Stimulated activated effector memory CD8-positive, alpha-beta T cell treated with anti-CD3 and anti-CD28 coated beads, Interleukin-12 subunit alpha, Interleukin-12 subunit beta, amount 100 ng/mL, for 72 hours (primary cell): ENCODE data around the gene DAGLA.
A peak's percentile ranks its signal among the peaks of the same experiment; 100 is the strongest.

Experiments used
- ATAC-seq: fragments of 150-1000 bp; cut with Tn5 transposase; 2 replicates; pipeline ENCODE4 v1.10.0; 2021
- DNase-seq, 2 donors: peaks; one replicate each; pipeline ENCODE4 v3.0.0; 2021 to 2022; ENCODE audit warnings: low spot score in 2 of 2
- H3K27ac Mint-ChIP-seq: one replicate; pipeline ENCODE4 v1.8.0; 2022; ENCODE audit warnings: mild to moderate bottlenecking, mixed read lengths
- H3K36me3 Mint-ChIP-seq: one replicate; pipeline ENCODE4 v1.8.0; 2022; ENCODE audit warnings: mild to moderate bottlenecking, mixed read lengths
- H3K4me1 Mint-ChIP-seq: one replicate; pipeline ENCODE4 v1.8.0; 2022; ENCODE audit warnings: mixed read lengths
- H3K4me3 Mint-ChIP-seq: one replicate; pipeline ENCODE4 v1.8.0; 2022; ENCODE audit warnings: mild to moderate bottlenecking, mixed read lengths
- H3K9me3 Mint-ChIP-seq: one replicate; pipeline ENCODE4 v1.8.0; 2022; ENCODE audit warnings: mixed read lengths

DAGLA gene

DNA sequence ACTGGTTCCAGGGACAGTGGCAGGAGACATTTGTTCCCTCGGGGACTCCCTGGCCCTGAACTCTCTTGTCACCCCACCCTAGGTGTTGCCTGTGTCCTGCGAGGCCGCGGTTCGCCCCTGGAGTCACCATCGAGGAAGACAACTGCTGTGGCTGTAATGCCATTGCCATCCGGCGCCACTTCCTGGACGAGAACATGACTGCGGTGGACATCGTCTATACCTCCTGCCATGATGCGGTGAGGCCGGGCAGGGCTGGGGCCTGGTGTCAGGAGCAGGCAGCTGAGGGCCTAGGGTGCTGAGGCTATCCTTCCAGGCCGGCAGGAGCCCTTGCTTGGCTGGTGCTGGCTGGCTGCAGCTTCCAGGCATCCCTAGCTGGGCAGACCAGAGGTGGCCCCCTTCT, 54.6 kb downstream of the DAGLA start:
- H3K4me3 Mint-ChIP-seq = no peak overlapping the region
- no peak for DNase-seq
- H3K27ac Mint-ChIP-seq = no peak overlapping the region
- peaks cover 7% of the 10 kb centered on the region for H3K4me1 Mint-ChIP-seq
- H3K36me3 Mint-ChIP-seq = peaks cover 5% of the 10 kb centered on the region
- H3K9me3 Mint-ChIP-seq = no peaks in the 10 kb centered on the region
- no peak for ATAC-seq

DNA sequence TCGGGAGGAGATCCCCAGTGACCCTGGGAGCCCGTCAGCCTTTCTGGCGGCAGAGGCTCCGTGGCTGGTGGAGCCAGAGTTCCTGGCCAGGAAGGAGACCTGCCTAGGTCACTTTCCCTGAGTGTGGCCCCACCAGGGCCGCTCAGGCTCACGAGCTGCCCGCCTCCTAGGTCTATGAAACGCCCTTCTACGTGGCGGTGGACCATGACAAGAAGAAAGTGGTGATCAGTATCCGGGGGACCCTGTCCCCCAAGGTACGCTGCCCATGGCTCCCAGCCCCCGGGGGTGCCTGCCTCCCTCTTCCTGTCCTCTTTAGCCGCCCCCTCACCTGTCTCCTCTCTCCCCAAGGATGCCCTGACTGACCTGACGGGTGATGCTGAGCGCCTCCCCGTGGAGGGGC, 55.2 kb downstream of the DAGLA start:
- DNase-seq = no peak
- no peak overlapping the region for H3K27ac Mint-ChIP-seq
- peaks cover 7% of the 10 kb centered on the region for H3K4me1 Mint-ChIP-seq
- no peak for ATAC-seq
- peaks cover 5% of the 10 kb centered on the region for H3K36me3 Mint-ChIP-seq
- H3K9me3 Mint-ChIP-seq = no peaks in the 10 kb centered on the region
- no peak overlapping the region for H3K4me3 Mint-ChIP-seq

DNA sequence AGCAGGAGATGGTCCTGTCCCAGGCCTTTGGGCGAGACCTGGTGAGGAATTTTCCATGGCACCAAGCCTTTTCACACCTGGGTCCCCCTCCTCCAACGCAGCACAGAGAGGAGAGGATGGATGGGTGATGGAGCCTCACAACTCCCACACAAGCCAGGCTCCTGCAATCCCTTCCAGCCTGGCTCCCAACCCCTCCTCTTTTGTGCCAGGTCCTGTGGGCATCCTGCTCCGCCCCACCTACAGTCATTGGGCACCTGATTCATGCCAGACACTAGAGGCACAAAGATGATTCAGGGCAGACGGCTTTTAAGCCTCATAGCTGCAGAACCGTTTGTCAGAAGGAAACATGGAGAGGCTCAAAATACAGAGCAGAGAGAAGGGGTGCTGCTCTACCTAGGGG, 56.1 kb downstream of the DAGLA start:
- DNase-seq = no peak
- H3K9me3 Mint-ChIP-seq = no peaks in the 10 kb centered on the region
- H3K4me1 Mint-ChIP-seq = peaks cover 7% of the 10 kb centered on the region
- H3K36me3 Mint-ChIP-seq = peaks cover 5% of the 10 kb centered on the region
- no peak overlapping the region for H3K27ac Mint-ChIP-seq
- no peak for ATAC-seq
- no peak overlapping the region for H3K4me3 Mint-ChIP-seq

DNA sequence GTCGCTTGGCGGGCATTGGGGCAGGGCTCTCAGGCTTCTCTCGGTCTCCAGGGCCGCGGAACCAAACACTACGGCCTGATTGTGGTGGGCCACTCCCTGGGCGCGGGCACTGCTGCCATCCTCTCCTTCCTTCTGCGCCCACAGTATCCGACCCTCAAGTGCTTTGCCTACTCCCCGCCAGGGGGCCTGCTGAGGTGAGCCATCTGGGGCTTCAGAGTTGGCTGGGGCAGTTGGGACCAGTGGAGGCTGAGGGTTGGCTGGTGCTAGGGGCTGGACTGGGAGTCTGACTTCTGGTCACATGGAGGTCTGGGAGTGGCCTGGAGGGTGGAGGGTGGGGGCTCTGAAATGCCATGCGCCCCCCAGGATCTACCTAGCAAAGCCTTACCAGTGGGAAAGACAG, 56.9 kb downstream of the DAGLA start:
- H3K36me3 Mint-ChIP-seq = peaks cover 5% of the 10 kb centered on the region
- no peak overlapping the region for H3K4me3 Mint-ChIP-seq
- H3K27ac Mint-ChIP-seq = no peak overlapping the region
- peaks cover 7% of the 10 kb centered on the region for H3K4me1 Mint-ChIP-seq
- ATAC-seq (no peak), DNase-seq (no peak)
- no peaks in the 10 kb centered on the region for H3K9me3 Mint-ChIP-seq

DNA sequence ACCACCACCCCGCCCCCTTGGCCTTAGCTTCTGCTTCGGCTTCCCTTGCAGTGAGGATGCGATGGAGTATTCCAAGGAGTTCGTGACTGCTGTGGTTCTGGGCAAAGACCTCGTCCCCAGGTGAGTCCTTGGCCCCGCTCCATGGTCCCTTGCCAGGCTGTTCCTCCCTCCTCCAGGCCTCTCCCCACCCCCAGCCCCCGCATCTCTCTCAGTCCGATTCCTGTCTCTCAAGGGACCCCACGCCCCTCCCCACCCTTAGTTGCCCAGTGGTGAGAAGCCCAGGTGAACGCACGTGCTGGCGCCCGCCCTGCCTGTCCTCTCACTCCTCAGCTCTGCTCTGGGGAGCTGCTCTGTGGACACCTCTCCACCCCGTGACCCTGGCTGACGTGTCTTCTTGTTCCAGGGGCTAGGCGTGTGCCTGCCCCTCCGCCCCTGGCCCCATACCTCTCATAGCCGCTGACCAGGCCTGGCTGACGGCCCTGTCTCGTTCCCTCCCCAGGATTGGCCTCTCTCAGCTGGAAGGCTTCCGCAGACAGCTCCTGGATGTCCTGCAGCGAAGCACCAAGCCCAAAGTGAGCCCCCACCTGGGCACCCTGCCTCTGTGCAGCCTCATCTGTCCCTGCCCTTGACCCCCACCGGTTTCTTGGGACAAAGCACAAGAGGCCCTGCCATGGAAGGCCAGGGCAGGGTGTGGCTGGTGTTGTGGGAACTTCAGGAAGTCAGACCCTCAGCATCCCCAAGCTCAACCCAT, 57.6 kb downstream of the DAGLA start:
- Mint-ChIP-seq H3K36me3 (peaks cover 5% of the 10 kb centered on the region), H3K9me3 (no peaks in the 10 kb centered on the region), H3K4me3 (no peak overlapping the region), H3K4me1 (peaks cover 7% of the 10 kb centered on the region), H3K27ac (no peak overlapping the region)
- ATAC-seq (no peak), DNase-seq (no peak)

DNA sequence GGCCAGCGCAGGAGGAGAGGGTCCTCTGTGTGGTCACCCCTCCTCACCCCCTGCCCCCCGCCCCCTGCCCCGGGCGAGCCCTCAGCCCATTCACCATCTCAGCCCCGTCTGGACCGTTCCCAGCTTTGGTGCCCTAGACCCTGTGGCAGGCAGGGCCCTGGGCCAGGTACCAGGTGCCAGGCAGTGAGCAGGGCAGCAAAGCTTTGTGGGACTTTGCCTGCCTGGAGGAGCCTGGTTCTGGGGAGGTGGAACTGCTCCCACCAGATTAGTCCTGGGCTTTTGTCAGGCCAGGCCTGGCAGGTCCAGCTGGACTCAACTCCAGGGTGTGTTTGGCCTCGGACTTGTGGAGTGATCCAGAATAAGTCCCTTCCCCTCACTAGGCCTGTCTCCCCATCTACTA, 58.6 kb downstream of the DAGLA start:
- H3K4me1 Mint-ChIP-seq = no peaks in the 10 kb centered on the region
- no peaks in the 10 kb centered on the region for H3K36me3 Mint-ChIP-seq
- H3K27ac Mint-ChIP-seq = no peak overlapping the region
- DNase-seq (no peak), ATAC-seq (no peak)
- no peaks in the 10 kb centered on the region for H3K9me3 Mint-ChIP-seq
- H3K4me3 Mint-ChIP-seq = no peak overlapping the region

DNA sequence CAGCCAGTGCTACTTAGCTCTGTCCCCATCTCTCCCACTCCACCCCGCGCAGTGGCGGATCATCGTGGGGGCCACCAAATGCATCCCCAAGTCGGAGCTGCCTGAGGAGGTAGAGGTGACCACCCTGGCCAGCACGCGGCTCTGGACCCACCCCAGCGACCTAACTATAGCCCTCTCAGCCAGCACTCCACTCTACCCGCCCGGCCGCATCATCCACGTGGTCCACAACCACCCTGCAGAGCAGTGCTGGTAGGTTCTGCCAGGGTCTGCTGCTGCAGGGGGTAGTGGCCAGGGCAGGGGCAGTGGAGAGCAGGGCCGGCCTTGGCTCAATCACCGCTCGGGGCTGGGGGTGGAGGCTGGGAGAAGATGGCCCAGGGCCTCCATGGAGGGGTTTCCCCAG, 59.2 kb downstream of the DAGLA start:
- no peaks in the 10 kb centered on the region for H3K4me1 Mint-ChIP-seq
- no peak for DNase-seq
- no peaks in the 10 kb centered on the region for H3K9me3 Mint-ChIP-seq
- no peak overlapping the region for H3K4me3 Mint-ChIP-seq
- ATAC-seq = no peak
- no peaks in the 10 kb centered on the region for H3K36me3 Mint-ChIP-seq
- no peak overlapping the region for H3K27ac Mint-ChIP-seq

DNA sequence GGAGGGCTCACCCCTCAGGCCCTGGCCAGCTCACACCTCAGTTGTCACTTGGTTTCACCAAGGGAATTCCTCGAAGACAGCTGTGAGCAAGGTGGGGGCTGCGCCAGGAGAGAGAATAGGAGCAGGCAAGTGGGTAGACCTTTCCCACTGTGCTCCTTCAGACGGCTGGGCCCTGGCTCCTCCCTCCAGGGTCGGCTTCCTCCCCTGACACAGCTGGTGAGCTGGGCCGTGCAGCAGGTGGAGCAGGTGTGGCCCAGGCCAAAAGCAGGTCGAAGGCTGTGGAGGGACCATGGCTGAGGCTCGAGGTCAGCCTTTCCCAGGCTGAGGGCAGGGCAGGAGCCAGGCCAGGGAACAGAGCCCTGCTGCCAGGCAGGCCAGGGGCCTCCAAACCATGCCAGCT, 59.8 kb downstream of the DAGLA start:
- H3K36me3 Mint-ChIP-seq = no peaks in the 10 kb centered on the region
- DNase-seq (no peak), ATAC-seq (no peak)
- H3K9me3 Mint-ChIP-seq = no peaks in the 10 kb centered on the region
- H3K4me3 Mint-ChIP-seq = no peak overlapping the region
- H3K27ac Mint-ChIP-seq = no peak overlapping the region
- H3K4me1 Mint-ChIP-seq = no peaks in the 10 kb centered on the region

DNA sequence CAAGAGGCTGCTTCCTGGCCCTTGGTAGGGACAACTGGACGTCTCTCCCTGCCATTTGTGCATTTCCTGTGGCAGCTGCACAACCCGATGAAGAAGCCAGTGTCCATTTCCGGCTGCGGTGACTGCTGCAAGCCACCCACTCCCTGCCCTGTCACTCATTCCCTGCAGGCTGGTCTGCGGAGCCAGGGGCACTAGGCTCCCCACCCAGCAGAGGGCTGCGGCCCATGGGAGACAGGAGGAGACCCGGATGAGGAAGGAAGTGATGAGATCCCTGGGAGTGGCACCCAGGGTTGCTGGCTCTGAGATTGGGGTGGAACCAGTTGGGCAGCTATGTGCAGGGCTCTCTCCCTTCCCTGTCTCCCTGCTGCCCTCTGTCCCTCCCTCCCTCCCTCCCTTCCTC, 62.2 kb downstream of the DAGLA start:
- no peaks in the 10 kb centered on the region for H3K9me3 Mint-ChIP-seq
- ATAC-seq = no peak
- no peaks in the 10 kb centered on the region for H3K36me3 Mint-ChIP-seq
- DNase-seq = no peak
- H3K4me3 Mint-ChIP-seq = no peak overlapping the region
- H3K4me1 Mint-ChIP-seq = no peaks in the 10 kb centered on the region
- H3K27ac Mint-ChIP-seq = no peak overlapping the region

DNA sequence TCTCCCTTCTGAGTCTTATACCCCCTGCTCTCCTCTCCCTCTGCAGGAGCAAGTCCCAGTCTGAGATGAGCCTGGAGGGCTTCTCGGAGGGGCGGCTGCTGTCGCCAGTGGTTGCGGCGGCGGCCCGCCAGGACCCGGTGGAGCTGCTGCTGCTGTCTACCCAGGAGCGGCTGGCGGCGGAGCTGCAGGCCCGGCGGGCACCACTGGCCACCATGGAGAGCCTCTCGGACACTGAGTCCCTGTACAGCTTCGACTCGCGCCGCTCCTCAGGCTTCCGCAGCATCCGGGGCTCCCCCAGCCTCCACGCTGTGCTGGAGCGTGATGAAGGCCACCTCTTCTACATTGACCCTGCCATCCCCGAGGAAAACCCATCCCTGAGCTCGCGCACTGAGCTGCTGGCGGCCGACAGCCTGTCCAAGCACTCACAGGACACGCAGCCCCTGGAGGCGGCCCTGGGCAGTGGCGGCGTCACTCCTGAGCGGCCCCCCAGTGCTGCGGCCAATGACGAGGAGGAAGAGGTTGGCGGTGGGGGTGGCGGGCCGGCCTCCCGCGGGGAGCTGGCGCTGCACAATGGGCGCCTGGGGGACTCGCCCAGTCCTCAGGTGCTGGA, 63.4 kb downstream of the DAGLA start:
- ATAC-seq = no peak
- no peaks in the 10 kb centered on the region for H3K4me1 Mint-ChIP-seq
- no peaks in the 10 kb centered on the region for H3K9me3 Mint-ChIP-seq
- no peak overlapping the region for H3K4me3 Mint-ChIP-seq
- no peaks in the 10 kb centered on the region for H3K36me3 Mint-ChIP-seq
- H3K27ac Mint-ChIP-seq = no peak overlapping the region
- DNase-seq = no peak

DNA sequence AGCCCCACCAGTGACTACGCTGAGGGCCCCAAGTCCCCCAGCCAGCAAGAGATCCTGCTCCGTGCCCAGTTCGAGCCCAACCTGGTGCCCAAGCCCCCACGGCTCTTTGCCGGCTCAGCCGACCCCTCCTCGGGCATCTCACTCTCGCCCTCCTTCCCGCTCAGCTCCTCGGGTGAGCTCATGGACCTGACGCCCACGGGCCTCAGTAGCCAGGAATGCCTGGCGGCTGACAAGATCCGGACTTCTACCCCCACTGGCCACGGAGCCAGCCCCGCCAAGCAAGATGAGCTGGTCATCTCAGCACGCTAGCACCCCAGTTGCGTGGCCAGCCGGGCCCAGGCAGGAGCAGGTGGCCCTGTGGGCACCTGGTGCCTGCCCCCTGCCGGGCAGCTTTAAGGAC, 64.0 kb downstream of the DAGLA start:
- Mint-ChIP-seq H3K9me3 (no peaks in the 10 kb centered on the region), H3K36me3 (no peaks in the 10 kb centered on the region), H3K4me1 (no peaks in the 10 kb centered on the region), H3K27ac (no peak overlapping the region), H3K4me3 (no peak overlapping the region)
- no peak for ATAC-seq
- no peak for DNase-seq

DNA sequence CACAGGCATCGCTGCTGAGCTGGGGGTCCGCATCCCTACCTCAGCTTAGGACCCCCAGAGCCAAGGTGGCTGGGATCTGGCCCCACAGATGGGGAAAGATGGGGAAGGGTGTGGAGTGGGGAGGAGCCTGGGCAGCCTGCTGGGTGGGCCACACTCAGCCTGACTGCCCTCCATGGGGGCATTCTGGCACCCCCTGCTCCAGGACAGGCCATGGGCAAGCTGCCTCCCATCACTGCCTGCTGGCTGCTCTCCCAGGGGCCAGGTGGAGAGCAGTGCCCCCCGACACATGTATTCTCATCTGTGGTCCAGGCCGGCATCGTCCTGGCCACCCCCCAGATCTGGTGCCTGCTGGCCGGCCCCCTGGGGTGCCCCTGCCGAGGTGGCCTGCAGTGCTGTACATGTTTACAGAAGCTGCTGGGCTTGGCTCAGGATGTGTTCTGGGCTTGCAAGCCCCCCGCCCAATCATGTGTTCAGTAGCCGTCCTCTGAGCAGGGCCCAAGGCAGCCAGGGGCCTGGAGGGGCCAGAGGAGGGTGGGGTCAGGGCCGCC, 64.5 kb downstream of the DAGLA start:
- Mint-ChIP-seq H3K9me3 (no peaks in the 10 kb centered on the region), H3K36me3 (no peaks in the 10 kb centered on the region), H3K4me3 (no peak overlapping the region), H3K27ac (no peak overlapping the region), H3K4me1 (no peaks in the 10 kb centered on the region)
- ATAC-seq (no peak), DNase-seq (no peak)

DNA sequence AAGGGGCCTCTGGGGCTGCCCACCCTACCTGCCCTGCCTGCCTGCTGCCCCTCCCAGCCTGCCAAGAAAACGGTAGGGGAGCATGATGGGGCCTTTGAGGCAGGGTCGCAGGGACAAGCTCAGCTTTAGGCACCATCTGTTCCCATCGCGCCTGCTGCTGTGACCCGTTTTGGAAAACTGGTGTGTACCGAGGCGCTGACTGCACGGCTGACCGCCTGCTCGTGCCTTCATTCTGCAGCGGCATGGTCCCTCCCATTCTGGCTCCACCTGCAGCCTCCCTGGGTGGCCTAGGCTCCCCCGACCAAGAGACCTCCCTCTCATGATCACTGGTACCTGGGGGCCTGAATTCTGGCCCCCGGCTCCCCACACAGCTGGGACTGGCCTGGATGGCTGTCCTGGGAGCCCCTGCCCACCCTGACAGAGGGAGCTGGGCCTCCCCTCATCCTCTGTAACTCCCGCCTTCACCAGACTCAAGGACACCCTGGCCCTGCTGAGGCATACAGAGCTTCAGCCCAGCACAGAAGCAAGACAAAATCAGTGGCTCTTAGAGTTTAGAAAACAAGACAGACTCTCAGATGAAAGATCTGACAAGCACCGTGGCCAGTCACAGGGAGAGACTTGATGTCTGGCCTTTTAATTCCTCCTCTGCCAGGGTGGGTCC, 65.7 kb downstream of the DAGLA start:
- no peaks in the 10 kb centered on the region for H3K36me3 Mint-ChIP-seq
- no peaks in the 10 kb centered on the region for H3K4me1 Mint-ChIP-seq
- DNase-seq (no peak), ATAC-seq (no peak)
- peak overlapping the region; percentile 26 for H3K27ac Mint-ChIP-seq
- H3K9me3 Mint-ChIP-seq = no peaks in the 10 kb centered on the region
- no peak overlapping the region for H3K4me3 Mint-ChIP-seq

DNA sequence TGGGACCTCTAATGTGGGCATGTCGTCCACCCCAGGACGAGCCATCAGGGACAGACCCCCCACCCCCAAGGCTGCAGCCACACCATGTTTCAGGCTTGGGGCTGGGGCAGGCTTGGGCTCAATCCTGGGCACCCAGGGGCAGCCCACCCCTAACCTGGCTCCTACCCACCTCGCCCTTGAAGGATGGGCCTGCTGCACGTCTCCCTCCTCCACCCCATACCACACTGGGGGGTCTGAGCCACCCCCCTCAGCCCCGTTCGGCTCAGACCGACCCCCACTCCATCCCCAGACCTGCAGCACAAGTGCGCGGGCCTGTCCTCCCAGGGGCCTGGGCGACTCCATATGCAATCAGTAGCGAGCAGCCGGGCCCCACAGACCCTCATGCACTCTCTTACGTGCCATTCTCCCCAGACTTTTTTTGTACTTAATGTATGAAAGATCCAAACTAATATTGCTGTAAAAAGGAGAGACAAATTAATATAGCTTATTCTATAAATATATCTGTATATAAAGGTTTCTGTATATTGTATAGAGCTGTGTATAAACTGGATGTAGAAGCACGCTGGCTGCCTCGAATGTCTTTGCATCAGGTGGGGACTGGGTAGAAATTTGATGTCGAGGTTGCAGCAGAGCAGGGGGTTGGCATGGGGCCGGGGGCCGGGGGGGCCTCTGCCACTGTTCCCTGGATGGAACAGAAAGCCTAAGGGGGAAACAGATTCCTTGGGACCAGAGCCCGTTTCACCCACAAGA, 66.4 kb downstream of the DAGLA start:
- H3K4me1 Mint-ChIP-seq = no peaks in the 10 kb centered on the region
- no peak for DNase-seq
- no peaks in the 10 kb centered on the region for H3K36me3 Mint-ChIP-seq
- H3K4me3 Mint-ChIP-seq = no peak overlapping the region
- H3K9me3 Mint-ChIP-seq = no peaks in the 10 kb centered on the region
- peak overlapping the region; percentile 26 for H3K27ac Mint-ChIP-seq
- no peak for ATAC-seq

DNA sequence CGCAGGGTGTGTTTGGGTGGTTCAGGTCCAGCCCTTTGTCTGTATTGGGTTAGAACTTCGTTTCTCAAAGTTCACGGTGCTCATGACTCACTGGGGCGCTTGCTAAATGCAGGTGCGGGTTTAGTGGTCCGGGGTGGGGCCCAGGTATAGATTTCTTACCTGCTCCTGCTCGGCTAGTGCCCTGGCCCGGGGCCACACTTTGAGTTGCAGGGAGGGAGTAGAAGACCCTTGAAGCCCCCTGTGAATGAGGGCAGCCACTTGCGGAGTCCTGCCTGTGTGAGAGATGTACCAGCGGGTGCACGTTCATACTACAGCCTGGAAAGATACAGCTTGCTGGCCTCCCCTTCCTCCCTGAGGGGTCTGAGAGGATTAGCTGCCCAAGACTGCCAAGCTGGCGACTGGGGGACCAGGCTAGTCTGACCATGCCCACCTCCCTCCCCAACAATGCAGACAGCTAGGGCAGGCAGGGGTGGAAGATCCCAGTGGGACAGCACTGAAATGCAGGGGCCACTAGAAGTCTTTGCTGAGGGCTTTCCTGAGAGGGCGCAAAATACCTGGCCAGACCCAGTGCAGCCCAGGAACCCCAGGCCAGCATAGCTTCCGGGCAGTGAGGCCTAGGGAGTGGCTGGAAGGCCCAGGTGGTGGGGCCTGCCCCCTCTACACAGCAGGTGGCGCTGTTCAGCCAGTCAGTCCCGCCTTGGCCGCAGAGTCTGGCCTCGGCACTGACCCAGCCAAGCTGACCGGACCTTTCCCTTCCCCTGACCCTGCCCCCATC, 67.2 kb downstream of the DAGLA start:
- H3K9me3 Mint-ChIP-seq = no peaks in the 10 kb centered on the region
- DNase-seq = peak; percentile 60 to 80
- H3K4me1 Mint-ChIP-seq = no peaks in the 10 kb centered on the region
- H3K36me3 Mint-ChIP-seq = no peaks in the 10 kb centered on the region
- ATAC-seq = peak; percentile 63
- H3K4me3 Mint-ChIP-seq = no peak overlapping the region
- H3K27ac Mint-ChIP-seq = no peak overlapping the region
